Measurements from ENCODE around the gene COL13A1. TPM values are rescaled to one million over a fixed set of nuclear protein-coding genes. Genes with fewer than 3 reads are reported as not detected.

Gene COL13A1
- total and polyA plus RNA-seq, 2 experiments from 2014 or later, result 5.2 to 8.6 TPM

DNA sequence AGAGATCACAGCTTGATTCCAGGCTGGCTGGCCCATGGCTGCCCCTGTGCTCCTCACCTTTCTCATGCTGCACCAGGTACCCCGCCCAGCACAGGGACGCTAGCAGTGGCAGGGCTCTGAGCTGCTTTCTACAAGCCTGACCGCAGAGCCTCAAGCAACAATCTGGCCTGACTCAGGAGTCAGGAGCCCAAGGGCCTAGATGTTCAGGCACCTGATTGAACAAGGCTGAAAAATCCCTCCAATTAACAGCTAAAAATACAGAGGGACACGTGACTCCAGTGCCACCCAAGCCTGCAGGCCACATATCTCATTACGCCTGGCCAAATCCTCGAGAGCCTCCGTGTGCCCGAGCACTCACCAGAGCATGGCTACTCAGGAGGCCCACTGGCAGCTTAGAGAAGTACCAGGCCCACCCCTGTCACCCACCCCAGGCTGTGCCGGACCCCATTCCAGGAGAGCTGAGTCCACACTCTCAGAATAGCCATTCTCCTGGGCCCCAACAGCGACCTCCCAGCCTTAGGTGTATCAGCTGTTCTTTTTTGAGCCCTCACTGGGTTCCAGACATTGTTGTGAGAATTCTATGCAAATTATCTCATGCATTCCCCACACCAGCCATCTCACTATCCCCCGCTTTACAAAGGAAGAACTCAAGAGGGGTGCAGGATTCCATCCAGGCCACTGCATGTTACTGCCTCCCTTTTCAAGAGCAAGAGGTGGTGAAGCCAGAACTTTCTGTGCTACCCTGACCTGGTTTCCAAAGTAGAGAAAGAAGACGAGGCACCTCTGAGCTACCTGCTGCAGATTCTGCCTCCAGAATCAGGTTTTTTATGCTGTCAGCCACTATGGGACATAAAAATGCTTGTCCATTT, 98.3 kb downstream of the COL13A1 start:
- no peak overlapping the region for H2AFZ ChIP-seq
- Mint-ChIP-seq H3K27ac (no peak overlapping the region; the same call in 1 of the 2 replicates), H3K36me3 (ENCODE audit: low read depth) (no peaks in the 10 kb centered on the region; the same call in 2 of the 3 replicates), H3K9me3 (no peaks in the 10 kb centered on the region), H3K27me3 (ENCODE audit: insufficient read depth, low read depth, poor library complexity) (peaks cover 22% of the 10 kb centered on the region), H3K4me1 (peaks cover 47% of the 10 kb centered on the region), H3K4me3 (no peak overlapping the region)
- H3F3A ChIP-seq (replicated peaks; ENCODE audit: low read depth), result no peaks in the 10 kb centered on the region
- H3K36me3 ChIP-seq (ENCODE audit: insufficient read depth), result no peaks in the 10 kb centered on the region
- peaks cover 20% of the 10 kb centered on the region for H3K4me1 ChIP-seq (ENCODE audit: insufficient read depth)
- ATAC-seq (peak; percentile 32), DNase-seq (ENCODE audit: low spot score) (peak; percentile 16)
- no peaks in the 10 kb centered on the region for H4K20me1 ChIP-seq (replicated peaks; ENCODE audit: insufficient read depth)
- no peak overlapping the region for H3K4me2 ChIP-seq
- H3K9me2 ChIP-seq (ENCODE audit: insufficient read depth), result no peaks in the 10 kb centered on the region
- no peak overlapping the region for H3K27ac ChIP-seq (ENCODE audit: low read depth)
- no peaks in the 10 kb centered on the region for H3K79me2 ChIP-seq (replicated peaks; ENCODE audit: insufficient read depth)
- no peak for TF ChIP-seq EZH2phosphoT487 (IDR thresholded peaks at IDR 0.05; ENCODE audit: unreplicated experiment)
- TF ChIP-seq ZNF114 (CRISPR knock-in tag; IDR thresholded peaks at IDR 0.05), result no peak
- TF ChIP-seq STAT1 (IDR thresholded peaks at IDR 0.05; ENCODE audit: unreplicated experiment), result no peak
- TF ChIP-seq NANOG (IDR thresholded peaks at IDR 0.05; ENCODE audit: borderline replicate concordance), result no peak
- TF ChIP-seq, protein P1, sequence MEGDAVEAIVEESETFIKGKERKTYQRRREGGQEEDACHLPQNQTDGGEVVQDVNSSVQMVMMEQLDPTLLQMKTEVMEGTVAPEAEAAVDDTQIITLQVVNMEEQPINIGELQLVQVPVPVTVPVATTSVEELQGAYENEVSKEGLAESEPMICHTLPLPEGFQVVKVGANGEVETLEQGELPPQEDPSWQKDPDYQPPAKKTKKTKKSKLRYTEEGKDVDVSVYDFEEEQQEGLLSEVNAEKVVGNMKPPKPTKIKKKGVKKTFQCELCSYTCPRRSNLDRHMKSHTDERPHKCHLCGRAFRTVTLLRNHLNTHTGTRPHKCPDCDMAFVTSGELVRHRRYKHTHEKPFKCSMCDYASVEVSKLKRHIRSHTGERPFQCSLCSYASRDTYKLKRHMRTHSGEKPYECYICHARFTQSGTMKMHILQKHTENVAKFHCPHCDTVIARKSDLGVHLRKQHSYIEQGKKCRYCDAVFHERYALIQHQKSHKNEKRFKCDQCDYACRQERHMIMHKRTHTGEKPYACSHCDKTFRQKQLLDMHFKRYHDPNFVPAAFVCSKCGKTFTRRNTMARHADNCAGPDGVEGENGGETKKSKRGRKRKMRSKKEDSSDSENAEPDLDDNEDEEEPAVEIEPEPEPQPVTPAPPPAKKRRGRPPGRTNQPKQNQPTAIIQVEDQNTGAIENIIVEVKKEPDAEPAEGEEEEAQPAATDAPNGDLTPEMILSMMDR (conservative IDR thresholded peaks at IDR 0.05; ENCODE audit: low read depth in 2 of 2), result no peak
- TF ChIP-seq JUNB (IDR thresholded peaks at IDR 0.05; ENCODE audit: unreplicated experiment), result no peak
- TF ChIP-seq CREB1 (CRISPR knock-in tag; IDR thresholded peaks at IDR 0.05; ENCODE audit: low read depth), result no peak
- TF ChIP-seq ZNF331 (CRISPR knock-in tag; IDR thresholded peaks at IDR 0.05; ENCODE audit: low read depth), result no peak
- no peak for TF ChIP-seq EZH2 (IDR thresholded peaks at IDR 0.05; ENCODE audit: low read depth, unreplicated experiment)
- TF ChIP-seq, protein P2, sequence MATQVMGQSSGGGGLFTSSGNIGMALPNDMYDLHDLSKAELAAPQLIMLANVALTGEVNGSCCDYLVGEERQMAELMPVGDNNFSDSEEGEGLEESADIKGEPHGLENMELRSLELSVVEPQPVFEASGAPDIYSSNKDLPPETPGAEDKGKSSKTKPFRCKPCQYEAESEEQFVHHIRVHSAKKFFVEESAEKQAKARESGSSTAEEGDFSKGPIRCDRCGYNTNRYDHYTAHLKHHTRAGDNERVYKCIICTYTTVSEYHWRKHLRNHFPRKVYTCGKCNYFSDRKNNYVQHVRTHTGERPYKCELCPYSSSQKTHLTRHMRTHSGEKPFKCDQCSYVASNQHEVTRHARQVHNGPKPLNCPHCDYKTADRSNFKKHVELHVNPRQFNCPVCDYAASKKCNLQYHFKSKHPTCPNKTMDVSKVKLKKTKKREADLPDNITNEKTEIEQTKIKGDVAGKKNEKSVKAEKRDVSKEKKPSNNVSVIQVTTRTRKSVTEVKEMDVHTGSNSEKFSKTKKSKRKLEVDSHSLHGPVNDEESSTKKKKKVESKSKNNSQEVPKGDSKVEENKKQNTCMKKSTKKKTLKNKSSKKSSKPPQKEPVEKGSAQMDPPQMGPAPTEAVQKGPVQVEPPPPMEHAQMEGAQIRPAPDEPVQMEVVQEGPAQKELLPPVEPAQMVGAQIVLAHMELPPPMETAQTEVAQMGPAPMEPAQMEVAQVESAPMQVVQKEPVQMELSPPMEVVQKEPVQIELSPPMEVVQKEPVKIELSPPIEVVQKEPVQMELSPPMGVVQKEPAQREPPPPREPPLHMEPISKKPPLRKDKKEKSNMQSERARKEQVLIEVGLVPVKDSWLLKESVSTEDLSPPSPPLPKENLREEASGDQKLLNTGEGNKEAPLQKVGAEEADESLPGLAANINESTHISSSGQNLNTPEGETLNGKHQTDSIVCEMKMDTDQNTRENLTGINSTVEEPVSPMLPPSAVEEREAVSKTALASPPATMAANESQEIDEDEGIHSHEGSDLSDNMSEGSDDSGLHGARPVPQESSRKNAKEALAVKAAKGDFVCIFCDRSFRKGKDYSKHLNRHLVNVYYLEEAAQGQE (IDR thresholded peaks at IDR 0.05; ENCODE audit: unreplicated experiment), result no peak
- TF ChIP-seq, protein P3, sequence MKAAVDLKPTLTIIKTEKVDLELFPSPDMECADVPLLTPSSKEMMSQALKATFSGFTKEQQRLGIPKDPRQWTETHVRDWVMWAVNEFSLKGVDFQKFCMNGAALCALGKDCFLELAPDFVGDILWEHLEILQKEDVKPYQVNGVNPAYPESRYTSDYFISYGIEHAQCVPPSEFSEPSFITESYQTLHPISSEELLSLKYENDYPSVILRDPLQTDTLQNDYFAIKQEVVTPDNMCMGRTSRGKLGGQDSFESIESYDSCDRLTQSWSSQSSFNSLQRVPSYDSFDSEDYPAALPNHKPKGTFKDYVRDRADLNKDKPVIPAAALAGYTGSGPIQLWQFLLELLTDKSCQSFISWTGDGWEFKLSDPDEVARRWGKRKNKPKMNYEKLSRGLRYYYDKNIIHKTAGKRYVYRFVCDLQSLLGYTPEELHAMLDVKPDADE (IDR thresholded peaks at IDR 0.05), result no peak
- TF ChIP-seq, protein P4, sequence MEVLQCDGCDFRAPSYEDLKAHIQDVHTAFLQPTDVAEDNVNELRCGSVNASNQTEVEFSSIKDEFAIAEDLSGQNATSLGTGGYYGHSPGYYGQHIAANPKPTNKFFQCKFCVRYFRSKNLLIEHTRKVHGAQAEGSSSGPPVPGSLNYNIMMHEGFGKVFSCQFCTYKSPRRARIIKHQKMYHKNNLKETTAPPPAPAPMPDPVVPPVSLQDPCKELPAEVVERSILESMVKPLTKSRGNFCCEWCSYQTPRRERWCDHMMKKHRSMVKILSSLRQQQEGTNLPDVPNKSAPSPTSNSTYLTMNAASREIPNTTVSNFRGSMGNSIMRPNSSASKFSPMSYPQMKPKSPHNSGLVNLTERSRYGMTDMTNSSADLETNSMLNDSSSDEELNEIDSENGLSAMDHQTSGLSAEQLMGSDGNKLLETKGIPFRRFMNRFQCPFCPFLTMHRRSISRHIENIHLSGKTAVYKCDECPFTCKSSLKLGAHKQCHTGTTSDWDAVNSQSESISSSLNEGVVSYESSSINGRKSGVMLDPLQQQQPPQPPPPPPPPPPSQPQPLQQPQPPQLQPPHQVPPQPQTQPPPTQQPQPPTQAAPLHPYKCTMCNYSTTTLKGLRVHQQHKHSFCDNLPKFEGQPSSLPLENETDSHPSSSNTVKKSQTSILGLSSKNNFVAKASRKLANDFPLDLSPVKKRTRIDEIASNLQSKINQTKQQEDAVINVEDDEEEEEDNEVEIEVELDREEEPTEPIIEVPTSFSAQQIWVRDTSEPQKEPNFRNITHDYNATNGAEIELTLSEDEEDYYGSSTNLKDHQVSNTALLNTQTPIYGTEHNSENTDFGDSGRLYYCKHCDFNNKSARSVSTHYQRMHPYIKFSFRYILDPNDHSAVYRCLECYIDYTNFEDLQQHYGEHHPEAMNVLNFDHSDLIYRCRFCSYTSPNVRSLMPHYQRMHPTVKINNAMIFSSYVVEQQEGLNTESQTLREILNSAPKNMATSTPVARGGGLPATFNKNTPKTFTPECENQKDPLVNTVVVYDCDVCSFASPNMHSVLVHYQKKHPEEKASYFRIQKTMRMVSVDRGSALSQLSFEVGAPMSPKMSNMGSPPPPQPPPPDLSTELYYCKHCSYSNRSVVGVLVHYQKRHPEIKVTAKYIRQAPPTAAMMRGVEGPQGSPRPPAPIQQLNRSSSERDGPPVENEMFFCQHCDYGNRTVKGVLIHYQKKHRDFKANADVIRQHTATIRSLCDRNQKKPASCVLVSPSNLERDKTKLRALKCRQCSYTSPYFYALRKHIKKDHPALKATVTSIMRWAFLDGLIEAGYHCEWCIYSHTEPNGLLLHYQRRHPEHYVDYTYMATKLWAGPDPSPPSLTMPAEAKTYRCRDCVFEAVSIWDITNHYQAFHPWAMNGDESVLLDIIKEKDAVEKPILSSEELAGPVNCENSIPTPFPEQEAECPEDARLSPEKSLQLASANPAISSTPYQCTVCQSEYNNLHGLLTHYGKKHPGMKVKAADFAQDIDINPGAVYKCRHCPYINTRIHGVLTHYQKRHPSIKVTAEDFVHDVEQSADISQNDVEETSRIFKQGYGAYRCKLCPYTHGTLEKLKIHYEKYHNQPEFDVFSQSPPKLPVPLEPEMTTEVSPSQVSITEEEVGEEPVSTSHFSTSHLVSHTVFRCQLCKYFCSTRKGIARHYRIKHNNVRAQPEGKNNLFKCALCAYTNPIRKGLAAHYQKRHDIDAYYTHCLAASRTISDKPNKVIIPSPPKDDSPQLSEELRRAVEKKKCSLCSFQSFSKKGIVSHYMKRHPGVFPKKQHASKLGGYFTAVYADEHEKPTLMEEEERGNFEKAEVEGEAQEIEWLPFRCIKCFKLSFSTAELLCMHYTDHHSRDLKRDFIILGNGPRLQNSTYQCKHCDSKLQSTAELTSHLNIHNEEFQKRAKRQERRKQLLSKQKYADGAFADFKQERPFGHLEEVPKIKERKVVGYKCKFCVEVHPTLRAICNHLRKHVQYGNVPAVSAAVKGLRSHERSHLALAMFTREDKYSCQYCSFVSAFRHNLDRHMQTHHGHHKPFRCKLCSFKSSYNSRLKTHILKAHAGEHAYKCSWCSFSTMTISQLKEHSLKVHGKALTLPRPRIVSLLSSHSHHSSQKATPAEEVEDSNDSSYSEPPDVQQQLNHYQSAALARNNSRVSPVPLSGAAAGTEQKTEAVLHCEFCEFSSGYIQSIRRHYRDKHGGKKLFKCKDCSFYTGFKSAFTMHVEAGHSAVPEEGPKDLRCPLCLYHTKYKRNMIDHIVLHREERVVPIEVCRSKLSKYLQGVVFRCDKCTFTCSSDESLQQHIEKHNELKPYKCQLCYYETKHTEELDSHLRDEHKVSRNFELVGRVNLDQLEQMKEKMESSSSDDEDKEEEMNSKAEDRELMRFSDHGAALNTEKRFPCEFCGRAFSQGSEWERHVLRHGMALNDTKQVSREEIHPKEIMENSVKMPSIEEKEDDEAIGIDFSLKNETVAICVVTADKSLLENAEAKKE (CRISPR knock-in tag; IDR thresholded peaks at IDR 0.05), result no peak
- no peak for TF ChIP-seq POLR2AphosphoS5 (IDR thresholded peaks at IDR 0.05; ENCODE audit: low read depth)
- H3K4me3 ChIP-seq, result no peak overlapping the region
- H3K27me3 ChIP-seq (ENCODE audit: insufficient read depth), result no peaks in the 10 kb centered on the region
